HG03342 (cell line): ENCODE measurements around the gene ATG9A.

ENCODE experiments used
- ATAC-seq: cut with Tn5 transposase; IDR thresholded peaks from one replicate; pipeline ENCODE4 v1.9.1; 2021; ENCODE audit warnings: mild to moderate bottlenecking, moderate library complexity; ENCODE audit not compliant: unreplicated experiment

Gene ATG9A

GRCh38 chr2:219178377-219179175, 50.9 kb downstream of the ATG9A start:
- peak; percentile 7 for ATAC-seq

GRCh38 chr2:219177552-219178376, 51.7 kb downstream of the ATG9A start, which contains the start of gene RETREG2:
Gene RETREG2 (plus strand): TSS chr2:219178275. CDS start chr2:219178353, 78 bp downstream.
- peak; percentile 43 for ATAC-seq

DNA sequence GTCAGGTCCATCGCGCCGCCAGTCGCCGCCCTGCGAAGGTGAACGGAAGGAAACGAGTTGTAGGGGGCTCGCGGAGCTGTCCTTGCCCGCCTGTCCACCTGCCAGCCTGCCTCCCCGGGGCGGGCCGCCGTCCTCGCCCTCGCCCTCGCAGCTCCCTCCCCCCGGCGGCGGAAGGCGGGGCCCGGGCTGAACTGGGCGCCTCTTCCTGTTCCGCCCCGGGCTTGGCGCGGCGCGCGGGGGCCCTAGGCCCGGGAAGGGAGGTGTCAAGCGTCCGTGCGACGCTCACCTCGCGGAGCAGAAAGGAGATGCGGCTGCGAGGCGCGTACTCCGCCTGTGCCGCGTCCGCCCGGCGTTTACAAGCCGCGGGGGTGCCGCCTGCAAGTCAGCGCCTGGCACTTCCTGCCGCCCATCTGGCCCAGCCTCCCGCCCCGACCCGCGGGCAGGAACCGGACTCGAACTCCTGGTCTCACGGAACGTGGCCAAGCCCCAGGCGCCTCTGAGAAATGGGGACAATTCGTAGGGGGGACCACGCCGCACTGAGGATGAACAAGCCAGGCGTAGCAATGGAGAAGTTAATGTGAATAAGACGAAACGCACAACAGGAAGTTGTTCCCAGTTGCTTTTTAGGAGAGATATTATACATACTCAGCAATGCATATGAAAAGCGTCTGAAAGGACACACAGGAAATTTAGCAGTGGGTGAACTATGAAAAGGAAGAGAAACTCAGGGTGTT, 52.5 kb downstream of the ATG9A start, which contains the start of gene CNPPD1:
Gene CNPPD1, minus strand, starts transcription at position 108 of the 734 bp plus-strand sequence. Its CDS starts 97 bp downstream, at position 11.
- ATAC-seq = peak; percentile 64

DNA sequence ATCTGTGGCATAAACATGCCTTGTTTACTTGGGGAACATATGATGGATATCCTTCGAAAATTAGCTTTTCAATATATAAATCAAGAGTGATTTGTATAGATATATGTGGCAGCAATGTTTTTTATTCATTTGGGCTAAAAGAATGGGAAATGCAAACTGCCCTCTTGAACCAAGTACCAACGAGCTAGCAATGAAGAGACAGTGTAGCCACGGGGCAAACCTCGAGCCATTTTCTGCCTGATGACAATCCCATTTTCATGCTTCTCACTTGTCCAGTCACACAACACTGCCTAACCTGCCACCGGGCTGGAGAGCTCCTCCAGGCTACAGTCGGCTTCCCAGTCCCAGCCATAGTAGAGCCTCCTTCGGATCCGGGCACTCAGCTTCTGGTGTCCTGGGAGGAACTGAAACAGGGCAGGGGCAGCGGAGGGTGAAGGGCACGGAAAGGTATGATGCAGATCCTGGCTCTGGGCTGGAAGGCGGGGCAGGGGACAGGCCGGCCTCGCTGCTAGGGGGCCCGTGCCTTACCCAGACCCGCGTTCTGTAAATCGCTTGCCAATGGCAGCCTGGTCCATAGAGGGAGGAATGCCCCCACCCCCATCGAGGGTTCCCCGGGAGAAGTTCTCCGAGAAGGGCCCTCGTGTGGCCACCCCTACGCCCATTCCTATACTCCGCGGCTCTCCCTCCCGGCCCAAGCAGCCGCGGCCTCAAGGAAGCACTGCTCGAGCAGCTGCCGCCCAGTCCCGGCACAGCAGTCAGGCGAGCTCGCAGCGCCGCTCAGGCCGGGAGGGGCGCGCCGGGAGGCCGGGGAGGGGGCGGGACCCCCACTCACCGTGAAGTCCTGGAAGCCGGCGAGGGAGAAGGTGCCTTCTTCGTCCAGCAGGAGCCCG, 53.3 kb downstream of the ATG9A start:
- ATAC-seq = peak; percentile 27

DNA sequence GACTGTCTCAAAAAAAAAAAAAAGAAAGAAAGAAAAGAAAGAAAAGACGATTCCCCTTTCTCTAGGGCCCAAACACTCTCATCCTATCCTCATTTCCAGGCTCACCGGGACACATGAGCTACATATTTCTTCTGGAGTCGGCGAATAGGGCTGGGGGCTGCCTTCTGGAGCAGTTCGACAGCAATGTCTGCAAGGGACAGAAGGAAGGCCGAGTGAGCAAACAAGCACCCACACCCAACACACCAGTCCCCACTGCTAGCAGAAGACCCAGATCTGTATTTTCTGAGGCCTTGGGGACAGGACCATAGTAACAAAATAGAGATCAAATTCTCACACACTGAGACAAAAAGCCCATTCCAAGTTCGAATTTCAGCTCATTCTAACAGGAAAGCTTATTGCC, 54.0 kb downstream of the ATG9A start:
- ATAC-seq = no peak

GRCh38 chr2:219174801-219175200, 54.6 kb downstream of the ATG9A start:
- ATAC-seq = no peak

DNA sequence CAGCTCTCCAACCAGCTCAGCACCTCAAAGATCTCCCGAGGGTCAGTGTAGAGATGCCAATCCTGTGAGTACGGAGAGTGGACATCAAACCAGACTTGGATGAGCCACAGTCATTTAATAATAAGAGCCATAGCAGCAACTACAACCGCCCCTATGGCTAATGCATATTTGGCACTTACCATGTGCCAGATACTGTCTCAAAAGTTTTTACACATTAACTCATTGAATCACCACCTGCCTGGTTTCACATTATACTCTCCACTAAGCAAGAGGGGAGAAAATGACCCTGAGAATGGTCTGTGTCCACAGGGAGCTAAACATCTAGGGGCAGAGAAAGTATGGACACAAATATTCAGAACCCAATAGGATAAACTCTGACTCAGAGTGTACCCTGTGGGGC, 55.3 kb downstream of the ATG9A start:
- ATAC-seq = no peak

- no peak for ATAC-seq
Observed at GRCh38 chr2:219173176-219173575, 56.3 kb downstream of the ATG9A start.

- ATAC-seq = no peak
Observed at GRCh38 chr2:219172231-219173154, 56.9 kb downstream of the ATG9A start.

DNA sequence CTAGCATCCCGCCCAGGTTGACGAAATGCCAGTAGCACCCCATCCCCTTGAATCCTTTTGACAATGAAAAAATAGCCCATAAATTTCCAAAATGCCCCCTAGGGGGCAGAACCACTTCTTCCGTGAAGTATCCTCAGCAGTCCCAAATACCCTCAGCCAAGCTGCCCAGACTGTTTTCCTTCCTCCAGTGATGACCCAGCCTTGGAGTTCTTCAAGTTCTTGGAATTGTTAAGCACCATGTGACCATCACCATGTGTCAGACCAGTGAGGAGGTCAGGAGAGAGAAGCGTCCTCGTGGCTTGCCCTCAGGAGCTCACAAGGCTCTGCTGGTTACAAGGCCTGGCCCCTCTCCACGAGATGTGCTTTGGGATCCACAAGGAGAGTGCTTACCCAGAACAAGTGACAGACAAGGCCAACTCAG, 58.2 kb downstream of the ATG9A start:
- ATAC-seq = no peak

DNA sequence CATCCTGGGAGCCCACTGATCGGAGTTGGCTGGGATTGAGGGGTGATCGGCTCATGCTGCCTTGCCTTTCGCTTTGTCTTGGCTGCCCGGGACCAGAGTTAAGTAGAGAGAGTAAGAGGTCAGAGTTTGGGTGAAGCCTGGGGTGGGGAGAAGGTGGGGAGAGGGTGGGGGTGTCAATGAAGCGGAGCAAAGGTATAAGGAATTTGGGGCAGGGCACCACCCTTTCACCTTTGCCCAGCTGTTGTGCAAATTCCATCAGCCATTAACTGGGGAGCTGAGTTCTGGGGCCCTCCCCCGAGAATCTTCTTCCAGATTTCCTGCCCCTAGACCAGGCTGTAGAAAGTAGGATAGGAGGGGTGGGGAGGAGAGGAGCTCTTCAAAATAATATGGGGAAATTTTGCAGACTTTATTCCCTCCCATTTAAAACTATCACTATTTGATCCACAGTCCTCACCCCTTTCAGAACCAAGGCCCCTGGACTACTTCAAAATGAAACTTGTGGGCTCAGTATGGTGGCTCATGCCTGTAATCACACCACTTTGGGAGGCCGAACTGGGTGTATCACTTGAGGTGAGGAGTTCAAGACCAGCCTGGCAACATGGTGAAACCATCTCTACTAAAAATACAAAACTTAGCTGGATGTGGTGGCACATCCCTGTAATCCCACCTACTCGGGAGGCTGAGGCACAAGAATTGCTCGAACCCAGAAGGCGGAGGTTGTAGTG, 59.3 kb downstream of the ATG9A start, which contains the start of gene SLC23A3:
Gene SLC23A3, minus strand, starts transcription at position 100 of the 725 bp plus-strand sequence. Its CDS starts 45 bp downstream, at position 55.
- ATAC-seq = no peak
